Caco-2 (cell line): ENCODE results near the gene RPP14. TPM values are rescaled to one million over a fixed set of nuclear protein-coding genes. Genes with fewer than 3 reads are reported as not detected.

Source experiments
- BruUV-seq: library from RNA; stranded (reverse); fragments of 400-500 nt; replicated peaks from 2 replicates; lab custom pipeline; 2021; lab: Mats Ljungman, UMichigan
- CTCF ChIA-PET: fragments of 300-600 bp; sonication (Branson Sonifier 250); formaldehyde crosslinking; loops from one replicate; lab custom pipeline; 2022; ENCODE audit warnings: antibody characterized with exemption; lab: Charles Lee
- POLR2A ChIA-PET: fragments of 300-600 bp; sonication (Branson Sonifier 250); formaldehyde crosslinking; loops from one replicate; lab custom pipeline; 2022; ENCODE audit warnings: antibody characterized with exemption; lab: Charles Lee
- DNase-seq, 2 experiments: peaks; one replicate each; pipeline versions ENCODE4 v3.0.0 to v3.0.0-alpha.2; 2020 to 2022
- H3K27me3 ChIP-seq: replicated peaks from 2 replicates; pipeline ENCODE4 v1.6.0; 2011; ENCODE audit warnings: low read length; ENCODE audit not compliant: control insufficient read depth, insufficient read depth
- H3K36me3 ChIP-seq: 2 replicates; pipeline ENCODE4 v1.5.1; 2011; ENCODE audit warnings: low read length; ENCODE audit not compliant: control insufficient read depth, insufficient read depth
- H3K4me1 ChIP-seq: fragments of 250-450 bp; sonication (Bioruptor Pico); 2 replicates; pipeline ENCODE4 v1.5.1; 2020; ENCODE audit warnings: mild to moderate bottlenecking
- H3K4me3 ChIP-seq: 2 replicates; pipeline ENCODE4 v1.5.1; 2011; ENCODE audit warnings: low read depth, mild to moderate bottlenecking, control low read depth, low read length
- H3K9me3 ChIP-seq: fragments of 250-450 bp; sonication (Bioruptor Pico); 2 replicates; pipeline ENCODE4 v1.5.1; 2020; ENCODE audit warnings: mild to moderate bottlenecking, moderate library complexity
- H3K27ac Mint-ChIP-seq: one replicate; pipeline ENCODE4 v1.8.0; 2022; ENCODE audit warnings: mixed read lengths; ENCODE audit not compliant: unreplicated experiment
- H3K27me3 Mint-ChIP-seq: one replicate; pipeline ENCODE4 v1.8.0; 2022; ENCODE audit warnings: mixed read lengths; ENCODE audit not compliant: insufficient read depth, unreplicated experiment
- H3K36me3 Mint-ChIP-seq: one replicate; pipeline ENCODE4 v1.8.0; 2022; ENCODE audit warnings: mild to moderate bottlenecking, mixed read lengths; ENCODE audit not compliant: insufficient read depth, unreplicated experiment
- H3K4me1 Mint-ChIP-seq: one replicate; pipeline ENCODE4 v1.8.0; 2022; ENCODE audit warnings: low read depth, mixed read lengths; ENCODE audit not compliant: unreplicated experiment
- H3K4me3 Mint-ChIP-seq: one replicate; pipeline ENCODE4 v1.8.0; 2022; ENCODE audit warnings: mild to moderate bottlenecking, moderate library complexity, mixed read lengths; ENCODE audit not compliant: unreplicated experiment
- H3K9me3 Mint-ChIP-seq: one replicate; pipeline ENCODE4 v1.8.0; 2022; ENCODE audit warnings: mixed read lengths; ENCODE audit not compliant: unreplicated experiment
- CTCF ChIP-seq, 2 experiments: fragments of 200-600 bp in 1 of 2; IDR thresholded peaks; 1 replicate in 1 of 2; 2 replicates in 1 of 2; pipeline versions ENCODE4 v1.5.1 to v1.8.0; 2011 to 2022; ENCODE audit warnings: antibody characterized with exemption in 1 of 2, control low read depth in 1 of 2, inconsistent platforms in 1 of 2, low read depth in 1 of 2, low read length in 1 of 2, mild to moderate bottlenecking in 1 of 2, moderate library complexity in 1 of 2; ENCODE audit not compliant: insufficient read depth in 1 of 2, severe bottlenecking in 1 of 2, unreplicated experiment in 1 of 2
- intact Hi-C: fragments of 100-400 bp; cut with micrococcal nuclease; formaldehyde crosslinking; loops from one replicate; pipeline ENCODE4 v1.10.0; 2022; ENCODE audit not compliant: unreplicated experiment
- total RNA-seq: library from RNA; stranded (reverse); gene quantifications from 2 replicates; pipeline ENCODE4 v1.2.3, GENCODE V29; 2022

The RPP14 gene
- total RNA-seq, 1 experiment from 2014 or later, result 24.7 TPM

GRCh38 chr3:58323529-58324390 lies 17.7 kb downstream of the RPP14 start:
- H3K4me3 ChIP-seq, result no peak overlapping the region
- Mint-ChIP-seq H3K27ac (no peak overlapping the region), H3K4me3 (no peak overlapping the region), H3K36me3 (peaks cover 26% of the 10 kb centered on the region), H3K9me3 (no peaks in the 10 kb centered on the region), H3K4me1 (peaks cover 6% of the 10 kb centered on the region), H3K27me3 (no peaks in the 10 kb centered on the region)
- TF ChIP-seq CTCF (IDR thresholded peaks at IDR 0.05; ENCODE audit: insufficient read depth in 1 of 2, low read depth in 1 of 2, low read length in 1 of 2, severe bottlenecking in 1 of 2, unreplicated experiment in 1 of 2), result no peak
- no peaks in the 10 kb centered on the region for H3K36me3 ChIP-seq
- DNase-seq, result no peak
- ChIA-PET POLR2A (no interaction called here), CTCF (interaction anchor here (2.3 kb wide), 1 partner anchor 18 kb away, joined by 8 read pairs; the partner anchor contains the start of genes HTD2 and RPP14)
- no peaks in the 10 kb centered on the region for H3K9me3 ChIP-seq
- H3K27me3 ChIP-seq, result no peaks in the 10 kb centered on the region
- H3K4me1 ChIP-seq, result peaks cover 17% of the 10 kb centered on the region
- intact Hi-C loops, result loop anchor here (10.0 kb wide), 1 partner anchor 311 kb away; no protein-coding TSS in a partner anchor
- no TSS peak for BruUV-seq

- H3K9me3 ChIP-seq, result no peaks in the 10 kb centered on the region
- TF ChIP-seq CTCF (IDR thresholded peaks at IDR 0.05; ENCODE audit: insufficient read depth in 1 of 2, low read depth in 1 of 2, low read length in 1 of 2, severe bottlenecking in 1 of 2, unreplicated experiment in 1 of 2), result no peak
- H3K9me3 Mint-ChIP-seq, result no peaks in the 10 kb centered on the region
- peaks cover 6% of the 10 kb centered on the region for H3K4me1 Mint-ChIP-seq
- peaks cover 17% of the 10 kb centered on the region for H3K4me1 ChIP-seq
- no peaks in the 10 kb centered on the region for H3K27me3 ChIP-seq
- H3K4me3 ChIP-seq, result no peak overlapping the region
- intact Hi-C loops, result loop anchor here (5.0 to 10.0 kb wide), 2 partner anchors 213 to 310 kb away; partner anchors contain the start of gene ACOX2
- no peaks in the 10 kb centered on the region for H3K27me3 Mint-ChIP-seq
- no peak overlapping the region for H3K4me3 Mint-ChIP-seq
- CTCF ChIA-PET, result interaction anchor here (0.6 to 2.3 kb wide), 3 partner anchors 18 to 209 kb away, joined by 3 to 8 read pairs (median 4); partner anchors contain the start of genes HTD2 and RPP14
- H3K36me3 ChIP-seq, result no peaks in the 10 kb centered on the region
- no peak overlapping the region for H3K27ac Mint-ChIP-seq
- H3K36me3 Mint-ChIP-seq, result peaks cover 18% of the 10 kb centered on the region
- POLR2A ChIA-PET, result interaction anchor here (0.6 to 1.0 kb wide), 2 partner anchors 11 to 18 kb away, joined by 3 to 4 read pairs; partner anchors contain the start of genes HTD2 and RPP14
- no TSS peak for BruUV-seq
- no peak for DNase-seq
Measured at GRCh38 chr3:58324391-58325390, 18.6 kb downstream of the RPP14 start.
